Measurements from ENCODE around the gene PA2G4.
"Not testable (repeated sequence)": the region's sequence is repeated elsewhere in the genome, so short reads cannot be mapped to it uniquely, and the experiment has no call there.

PA2G4 gene

GRCh38 chr12:56156464-56157200, 52.3 kb downstream of the PA2G4 start:
- H3K9me3 Mint-ChIP-seq; ATAC-seq (replicated peaks); DNase-seq; H3K27me3 Mint-ChIP-seq: not testable (repeated sequence)
- Mint-ChIP-seq H3K27ac (peak overlapping the region in 1 of 2 donors; percentile 98), H3K36me3 (ENCODE audit: insufficient read depth) (peaks cover 47% of the 10 kb centered on the region), H3K4me3 (peak overlapping the region; percentile 88 to 95), H3K4me1 (ENCODE audit: low read depth in 2 of 2) (peaks cover 42 to 45% of the 10 kb centered on the region in 2 donors)

- H3K9me3 Mint-ChIP-seq, result no peaks in the 10 kb centered on the region
- peak overlapping the region; percentile 95 to 98 for H3K27ac Mint-ChIP-seq
- H3K36me3 Mint-ChIP-seq (ENCODE audit: insufficient read depth), result peaks cover 44% of the 10 kb centered on the region
- peak overlapping the region; percentile 88 to 95 for H3K4me3 Mint-ChIP-seq
- peak; percentile 41 for ATAC-seq (replicated peaks)
- peak; percentile 28 to 45 (median 38) for DNase-seq
- no peaks in the 10 kb centered on the region for H3K27me3 Mint-ChIP-seq
- H3K4me1 Mint-ChIP-seq (ENCODE audit: low read depth in 2 of 2), result peaks cover 42 to 44% of the 10 kb centered on the region in 2 donors
Measured at GRCh38 chr12:56157201-56158028, 53.1 kb downstream of the PA2G4 start.

- ATAC-seq (replicated peaks), result peak; percentile 87
- DNase-seq, result peak; percentile 83 to 88 (median 86)
- H3K36me3 Mint-ChIP-seq (ENCODE audit: insufficient read depth), result peaks cover 52% of the 10 kb centered on the region
- peak within 1 kb of the TSS; percentile 95 to 98 for H3K27ac Mint-ChIP-seq
- no peaks in the 10 kb centered on the region for H3K9me3 Mint-ChIP-seq
- peak within 1 kb of the TSS; percentile 88 to 95 for H3K4me3 Mint-ChIP-seq
- peaks cover 42 to 44% of the 10 kb centered on the region in 2 donors for H3K4me1 Mint-ChIP-seq (ENCODE audit: low read depth in 2 of 2)
- H3K27me3 Mint-ChIP-seq, result no peaks in the 10 kb centered on the region
Measured at GRCh38 chr12:56158029-56158925, 53.9 kb downstream of the PA2G4 start, which contains the start of gene MYL6. TSS of gene MYL6 (plus strand) at chr12:56158359. CDS start at chr12:56158402, 43 bp downstream.

- H3K4me3 Mint-ChIP-seq, result peak overlapping the region; percentile 88 to 95
- H3K4me1 Mint-ChIP-seq (ENCODE audit: low read depth in 2 of 2), result peaks cover 42% of the 10 kb centered on the region in 2 donors
- ATAC-seq (replicated peaks) (no peak), DNase-seq (no peak)
- H3K27ac Mint-ChIP-seq, result peak overlapping the region; percentile 95 to 98
- peaks cover 59% of the 10 kb centered on the region for H3K36me3 Mint-ChIP-seq (ENCODE audit: insufficient read depth)
- no peaks in the 10 kb centered on the region for H3K27me3 Mint-ChIP-seq
- H3K9me3 Mint-ChIP-seq, result no peaks in the 10 kb centered on the region
Measured at GRCh38 chr12:56158926-56159461, 54.6 kb downstream of the PA2G4 start.

GRCh38 chr12:56159482-56160192, 55.3 kb downstream of the PA2G4 start:
- Mint-ChIP-seq H3K4me1 (ENCODE audit: low read depth in 2 of 2) (peaks cover 42% of the 10 kb centered on the region in 2 donors), H3K27me3 (no peaks in the 10 kb centered on the region), H3K36me3 (ENCODE audit: insufficient read depth) (peaks cover 66% of the 10 kb centered on the region), H3K9me3 (no peaks in the 10 kb centered on the region), H3K27ac (peak overlapping the region; percentile 95 to 98), H3K4me3 (peak overlapping the region; percentile 88 to 95)
- no peak for ATAC-seq (replicated peaks)
- DNase-seq, result no peak

GRCh38 chr12:56160193-56160763, 55.9 kb downstream of the PA2G4 start:
- no peaks in the 10 kb centered on the region for H3K9me3 Mint-ChIP-seq
- H3K27me3 Mint-ChIP-seq, result no peaks in the 10 kb centered on the region
- H3K4me1 Mint-ChIP-seq (ENCODE audit: low read depth in 2 of 2), result peaks cover 42% of the 10 kb centered on the region in 2 donors
- DNase-seq (peak; percentile 44 to 56 (median 49)), ATAC-seq (replicated peaks) (peak; percentile 57)
- peak overlapping the region; percentile 95 to 98 for H3K27ac Mint-ChIP-seq
- peaks cover 70% of the 10 kb centered on the region for H3K36me3 Mint-ChIP-seq (ENCODE audit: insufficient read depth)
- H3K4me3 Mint-ChIP-seq, result peak overlapping the region; percentile 88 to 95

- Mint-ChIP-seq H3K4me1 (ENCODE audit: low read depth in 2 of 2) (peaks cover 42 to 44% of the 10 kb centered on the region in 2 donors), H3K27ac (peak overlapping the region; percentile 95 to 98), H3K27me3 (no peaks in the 10 kb centered on the region)
Measured at GRCh38 chr12:56160894-56161689, 56.7 kb downstream of the PA2G4 start.

GRCh38 chr12:56161690-56162351, 57.5 kb downstream of the PA2G4 start:
- ATAC-seq (replicated peaks) (no peak), DNase-seq (no peak)
- Mint-ChIP-seq H3K4me1 (ENCODE audit: low read depth in 2 of 2) (peaks cover 42 to 44% of the 10 kb centered on the region in 2 donors), H3K36me3 (ENCODE audit: insufficient read depth) (peaks cover 85% of the 10 kb centered on the region), H3K27me3 (no peaks in the 10 kb centered on the region), H3K27ac (peak overlapping the region; percentile 95 to 98), H3K9me3 (no peaks in the 10 kb centered on the region), H3K4me3 (peak overlapping the region; percentile 88 to 95)

More at GRCh38 chr12:56160894-56161689, 56.7 kb downstream of the PA2G4 start:
- Mint-ChIP-seq H3K9me3 (no peaks in the 10 kb centered on the region), H3K36me3 (ENCODE audit: insufficient read depth) (peaks cover 78% of the 10 kb centered on the region), H3K4me3 (peak overlapping the region; percentile 88 to 95)
- no peak for ATAC-seq (replicated peaks)
- DNase-seq, result no peak

GRCh38 chr12:56162468-56163290, 58.3 kb downstream of the PA2G4 start:
- ATAC-seq (replicated peaks) (no peak), DNase-seq (no peak)
- peak overlapping the region; percentile 87 to 95 for H3K27ac Mint-ChIP-seq
- H3K27me3 Mint-ChIP-seq, result no peaks in the 10 kb centered on the region
- H3K4me1 Mint-ChIP-seq (ENCODE audit: low read depth in 2 of 2), result peaks cover 34 to 36% of the 10 kb centered on the region in 2 donors
- no peaks in the 10 kb centered on the region for H3K9me3 Mint-ChIP-seq
- peak overlapping the region in 1 of 2 donors; percentile 55 for H3K4me3 Mint-ChIP-seq
- peaks cover 90% of the 10 kb centered on the region for H3K36me3 Mint-ChIP-seq (ENCODE audit: insufficient read depth)

Measured in effector memory CD8-positive, alpha-beta T cell (primary cell).